Activated CD8-positive, alpha-beta T cell treated with anti-CD3 and anti-CD28 coated beads for 36 hours (primary cell): Measurements from ENCODE around the gene NR1I3. TPM values are rescaled to one million over a fixed set of nuclear protein-coding genes. Genes with fewer than 3 reads are reported as not detected.

Experiments
- ATAC-seq: fragments of 200-7000 bp; cut with Tn5 transposase; one replicate; pipeline ENCODE4 v1.10.0; 2021; ENCODE audit warnings: mild to moderate bottlenecking, moderate library complexity
- CTCF ChIA-PET: fragments of 350-600 bp; sonication (Branson Sonifier 250); formaldehyde crosslinking; loops from one replicate; lab custom pipeline; 2021; ENCODE audit warnings: antibody characterized with exemption; lab: Charles Lee
- POLR2A ChIA-PET: fragments of 350-600 bp; sonication (Branson Sonifier 250); formaldehyde crosslinking; loops from one replicate; lab custom pipeline; 2021; ENCODE audit warnings: antibody characterized with exemption; lab: Charles Lee
- DNase-seq: peaks from one replicate; pipeline ENCODE4 v3.0.0-alpha.2; 2020
- H3K27ac Mint-ChIP-seq: one replicate; pipeline ENCODE4 v1.8.0; 2021; ENCODE audit warnings: mild to moderate bottlenecking, mixed read lengths
- H3K27me3 Mint-ChIP-seq: one replicate; pipeline ENCODE4 v1.8.0; 2021; ENCODE audit warnings: mixed read lengths
- H3K36me3 Mint-ChIP-seq: one replicate; pipeline ENCODE4 v1.8.0; 2021; ENCODE audit warnings: low read depth, mixed read lengths
- H3K4me1 Mint-ChIP-seq: one replicate; pipeline ENCODE4 v1.8.0; 2021; ENCODE audit warnings: low read depth, mixed read lengths
- H3K4me3 Mint-ChIP-seq: one replicate; pipeline ENCODE4 v1.8.0; 2021; ENCODE audit warnings: mild to moderate bottlenecking, moderate library complexity, mixed read lengths
- H3K9me3 Mint-ChIP-seq: one replicate; pipeline ENCODE4 v1.8.0; 2021; ENCODE audit warnings: mixed read lengths
- CTCF ChIP-seq: fragments of 200-600 bp; IDR thresholded peaks from one replicate; pipeline ENCODE4 v1.8.0; 2022; ENCODE audit warnings: antibody characterized with exemption, mild to moderate bottlenecking
- intact Hi-C: fragments of 100-400 bp; cut with micrococcal nuclease; formaldehyde crosslinking; loops from one replicate; pipeline ENCODE4 v1.10.0; 2022
- microRNA-seq: library from miRNA; unstranded; fragments of <30 nt; microRNA quantifications from one replicate; pipeline ENCODE4 v1.2.0, GENCODE V29; 2022; ENCODE audit warnings: borderline microRNAs expressed, borderline replicate concordance
- total RNA-seq, 2 experiments: library from RNA; stranded (reverse); gene quantifications; one replicate each; pipeline ENCODE4 v1.2.3, GENCODE V29; 2021

The NR1I3 gene
- total RNA-seq, 2 experiments from 2014 or later: not detected

GRCh38 chr1:161179698-161180097, 58.3 kb downstream of the NR1I3 start:
- Mint-ChIP-seq H3K4me1 (peaks cover 65% of the 10 kb centered on the region), H3K36me3 (peaks cover 9% of the 10 kb centered on the region), H3K9me3 (no peaks in the 10 kb centered on the region), H3K27me3 (no peaks in the 10 kb centered on the region), H3K4me3 (no peak overlapping the region), H3K27ac (no peak overlapping the region)
- intact Hi-C loops: no loop called here
- ChIA-PET CTCF (interaction anchor here (0.9 to 5.7 kb wide), 6 partner anchors 13 to 203 kb away, joined by 4 to 45 read pairs (median 8); partner anchors contain the start of genes APOA2, NDUFS2, PPOX and TOMM40L), POLR2A (interaction anchor here (0.5 to 1.3 kb wide), 3 partner anchors 8 to 26 kb away, joined by 3 to 4 read pairs (median 3); partner anchors contain the start of genes PPOX and UFC1)
- no peak for DNase-seq
- ATAC-seq: no peak
- no peak for TF ChIP-seq CTCF

Small RNA genes lying within 50 kb of the gene (microRNA-seq; reads per million reads assigned to microRNA genes)
- gene MIR5187: 1.8 reads per million

Other genes with a start within 250 kb of the NR1I3 start
- 10 to 100 TPM; 19.0 to 20.9 TPM for gene F11R, start 217.1 kb downstream of the NR1I3 start, total RNA-seq
- gene TSTD1, start 199.2 kb downstream of the NR1I3 start, total RNA-seq: 10 to 100 TPM; 70.8 to 78.7 TPM
- gene USF1, start 192.2 kb downstream of the NR1I3 start, total RNA-seq: 10 to 100 TPM; 50.0 to 52.1 TPM
- 100 to 1,000 TPM; 174 to 175 TPM for gene ARHGAP30, start 168.3 kb downstream of the NR1I3 start, total RNA-seq
- not detected for gene NECTIN4, start 148.6 kb downstream of the NR1I3 start, total RNA-seq
- under 1 TPM in 1 of 2 experiments, not detected in 1; 0.43 TPM for gene KLHDC9, start 139.8 kb downstream of the NR1I3 start, total RNA-seq
- 100 to 1,000 TPM; 137 to 144 TPM for gene PFDN2, start 120.2 kb downstream of the NR1I3 start, total RNA-seq
- gene NIT1, start 120.1 kb downstream of the NR1I3 start, total RNA-seq: 10 to 100 TPM; 38.5 to 40.0 TPM
- 10 to 100 TPM; 30.4 to 37.0 TPM for gene DEDD, start 105.5 kb downstream of the NR1I3 start, total RNA-seq
- 10 to 100 TPM; 81.2 to 84.1 TPM for gene UFC1, start 84.2 kb downstream of the NR1I3 start, total RNA-seq
- 10 to 100 TPM; 24.4 to 26.7 TPM for gene USP21, start 78.7 kb downstream of the NR1I3 start, total RNA-seq
- gene PPOX, start 71.8 kb downstream of the NR1I3 start, total RNA-seq: 10 to 100 TPM; 24.4 to 24.9 TPM
- gene B4GALT3, start 60.7 kb downstream of the NR1I3 start, total RNA-seq: 10 to 100 TPM; 39.9 to 40.8 TPM
- gene ADAMTS4, start 39.1 kb downstream of the NR1I3 start, total RNA-seq: 1 to 10 TPM; 1.1 to 1.8 TPM
- 10 to 100 TPM; 85.9 to 97.1 TPM for gene NDUFS2, start 35.8 kb downstream of the NR1I3 start, total RNA-seq
- gene FCER1G, start 22.9 kb downstream of the NR1I3 start, total RNA-seq: under 1 TPM; 0.60 to 0.81 TPM
- gene APOA2, start 14.6 kb downstream of the NR1I3 start, total RNA-seq: not detected
- gene TOMM40L, start 12.1 kb downstream of the NR1I3 start, total RNA-seq: 10 to 100 TPM; 11.6 to 12.1 TPM
- gene PCP4L1, start 20.5 kb upstream of the NR1I3 start, total RNA-seq: under 1 TPM in 1 of 2 experiments, not detected in 1; 0.18 TPM
- gene MPZ, start 71.8 kb upstream of the NR1I3 start, total RNA-seq: 1 to 10 TPM; 2.8 to 3.3 TPM
- 100 to 1,000 TPM; 160 to 175 TPM for gene SDHC, start 76.2 kb upstream of the NR1I3 start, total RNA-seq
- gene CFAP126, start 129.7 kb upstream of the NR1I3 start, total RNA-seq: not detected